ENCODE results near the gene SLC24A4.

GRCh38 chr14:92431199-92431725 lies 108.3 kb downstream of the SLC24A4 start:
- TF ChIP-seq EZH2 (IDR thresholded peaks at IDR 0.05; ENCODE audit: borderline replicate concordance), result no peak
- no peak for TF ChIP-seq CTCF (IDR thresholded peaks at IDR 0.05; ENCODE audit: poor library complexity)

Data from hepatocyte (in vitro differentiated cells).